ENCODE measurements around the gene CFAP97.
"Not testable (repeated sequence)": the region's sequence is repeated elsewhere in the genome, so short reads cannot be mapped to it uniquely, and the experiment has no call there.

The CFAP97 gene

DNA sequence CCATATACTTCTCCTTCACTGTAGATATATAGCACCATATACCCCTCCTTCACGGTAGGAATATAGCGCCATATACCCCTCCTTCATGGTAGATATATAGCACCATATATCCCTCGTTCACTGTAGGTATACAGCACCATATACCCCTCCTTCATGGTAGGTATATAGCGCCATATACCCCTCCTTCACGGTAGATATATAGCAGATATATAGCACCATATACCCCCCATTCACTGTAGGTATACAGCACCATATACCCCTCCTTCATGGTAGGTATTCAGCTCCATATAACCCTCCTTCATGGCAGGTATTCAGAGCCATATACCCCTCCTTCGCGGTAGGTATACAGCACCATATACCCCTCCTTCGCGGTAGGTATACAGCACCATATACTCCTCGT, 18.1 kb upstream of the CFAP97 start:
- no peak for DNase-seq

DNA sequence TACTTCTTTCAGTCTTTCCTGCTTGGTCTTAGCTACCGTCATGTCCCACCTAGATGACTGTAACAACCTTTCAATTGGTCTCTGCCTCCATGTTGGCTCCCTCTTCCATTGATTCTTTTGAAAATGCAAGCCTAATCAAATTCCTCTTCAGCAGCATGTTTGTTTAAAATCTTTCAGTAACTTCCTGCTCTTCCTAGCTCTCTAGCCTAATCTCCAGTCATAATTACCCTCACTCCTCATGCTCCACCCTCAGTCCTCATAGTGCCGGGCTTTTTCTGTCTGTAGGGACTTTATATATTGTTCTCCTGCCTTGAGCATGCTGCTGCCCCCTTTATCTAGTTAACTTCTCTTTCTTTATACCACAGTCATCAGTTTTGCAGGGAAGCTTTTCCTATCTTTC, 17.7 kb upstream of the CFAP97 start:
- DNase-seq, result no peak

DNA sequence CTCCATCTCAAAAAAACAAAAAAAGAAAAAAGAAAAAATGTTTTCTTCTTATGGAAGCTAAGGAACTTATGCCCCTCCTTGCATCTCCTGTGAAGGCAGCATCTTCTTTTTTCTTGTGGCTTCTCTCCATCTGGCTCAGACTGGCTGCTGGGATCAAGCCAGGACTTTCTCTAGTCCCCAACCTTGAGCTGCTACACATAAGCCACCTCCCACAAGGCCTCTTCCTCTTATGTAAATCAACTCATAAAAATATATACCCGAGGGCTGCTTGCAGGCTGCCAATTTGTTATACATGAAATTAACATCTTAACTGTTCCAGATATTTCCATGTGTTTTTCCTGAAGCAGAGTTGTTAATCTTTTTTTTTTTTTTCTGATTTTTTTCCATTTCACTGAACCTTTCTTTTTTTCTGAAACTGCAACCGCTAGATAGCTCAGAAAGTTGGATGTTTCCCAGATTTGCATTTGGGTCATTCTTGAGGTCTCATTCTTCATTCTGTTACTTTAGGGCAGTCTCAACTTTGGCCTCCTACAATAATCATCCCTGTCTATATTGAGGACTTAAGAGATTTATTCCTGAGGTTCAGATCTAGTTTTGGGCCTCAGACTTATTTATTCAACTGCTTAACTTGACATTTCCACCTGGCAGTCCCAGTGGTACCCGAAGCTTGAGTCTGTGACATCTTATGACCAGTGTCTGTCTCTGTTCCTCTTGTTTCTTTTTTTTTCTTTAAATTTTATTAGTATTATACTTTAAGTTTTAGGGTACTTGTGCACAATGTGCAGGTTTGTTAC, 15.9 kb upstream of the CFAP97 start:
- DNase-seq, result no peak

DNA sequence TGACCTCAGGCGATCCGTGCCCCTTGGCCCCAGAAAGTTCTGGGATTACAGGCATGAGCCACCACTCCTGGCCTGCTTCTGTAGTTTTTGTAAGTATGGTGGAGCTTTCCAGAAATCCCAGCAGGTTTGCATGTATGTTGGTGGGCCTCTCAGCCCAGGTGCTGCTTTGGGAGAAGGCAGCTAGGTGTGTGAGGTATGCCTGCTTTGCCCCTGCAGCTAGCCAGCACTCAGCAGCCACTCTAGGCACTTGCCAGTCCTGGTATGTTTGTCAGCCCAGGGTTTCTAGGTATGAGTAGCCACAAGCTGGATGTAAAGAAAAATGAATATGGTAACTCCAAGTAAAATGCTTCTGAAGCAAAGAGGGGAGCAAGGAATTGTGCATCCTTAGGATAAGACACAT, 14.5 kb upstream of the CFAP97 start:
- no peak for DNase-seq

DNA sequence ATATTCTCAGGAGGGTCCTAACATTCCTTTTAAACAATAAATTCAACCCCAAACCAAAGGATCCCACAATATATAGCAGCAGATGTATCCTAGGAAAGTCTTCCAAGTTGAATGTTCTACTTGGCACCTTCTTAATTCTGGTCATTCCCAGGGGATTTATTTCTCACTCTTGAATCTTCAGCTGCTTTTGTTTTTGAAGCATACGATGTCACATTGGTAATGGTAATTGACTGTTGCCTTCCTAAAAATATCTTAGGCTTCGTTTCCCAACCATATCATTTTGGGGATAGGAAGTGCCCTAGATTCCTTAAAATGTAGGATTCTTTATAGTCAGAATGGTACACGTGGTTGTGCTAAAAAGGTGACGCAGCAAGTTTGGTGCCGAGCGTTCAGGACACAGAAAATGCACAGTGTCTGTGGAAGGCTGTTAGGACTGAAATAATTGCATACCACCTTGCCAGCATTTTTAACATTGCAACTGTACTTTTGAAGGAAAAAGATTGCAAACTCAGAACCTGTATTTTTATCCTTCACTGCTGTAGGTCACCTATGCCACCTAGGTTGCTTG, 13.7 kb upstream of the CFAP97 start:
- no peak for DNase-seq

DNA sequence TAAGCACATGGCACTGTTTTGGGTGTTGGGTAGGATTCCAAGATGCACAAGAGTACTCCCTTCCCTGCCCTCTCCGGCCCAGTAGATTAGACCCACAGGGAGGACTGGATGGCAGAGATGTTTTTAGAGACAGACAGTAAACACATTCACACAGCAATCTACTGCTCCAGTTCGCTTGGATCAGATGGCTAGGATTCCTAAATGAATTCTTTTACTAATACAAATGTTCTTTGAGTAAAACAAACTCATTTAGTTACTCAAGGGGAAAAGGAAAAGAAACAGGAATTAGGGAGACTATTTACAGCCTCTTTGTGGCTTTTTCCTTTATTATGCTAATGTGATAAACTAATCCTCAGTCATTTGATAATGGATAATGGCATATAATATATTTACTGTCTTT, 11.5 kb upstream of the CFAP97 start:
- no peak for DNase-seq

DNA sequence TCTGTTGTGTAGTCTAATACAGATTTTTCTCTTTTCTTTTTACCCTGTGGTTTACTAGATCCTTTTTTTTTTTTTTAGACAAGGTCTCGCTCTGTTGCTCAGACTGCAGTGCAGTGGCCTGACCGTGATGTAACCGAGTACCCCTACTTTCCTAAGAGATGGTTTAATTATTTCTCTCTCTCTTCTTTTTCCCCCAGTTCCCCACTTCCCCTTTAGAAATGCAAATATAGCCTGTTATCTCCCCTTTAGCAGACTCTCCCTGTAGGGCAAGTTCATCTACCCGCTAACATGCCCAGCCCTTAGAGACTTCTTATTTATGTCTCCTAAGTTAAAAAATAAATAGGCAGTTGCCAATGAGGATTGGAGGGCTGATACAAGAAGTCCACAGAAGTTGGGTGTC, 10.1 kb upstream of the CFAP97 start:
- no peak for DNase-seq

DNA sequence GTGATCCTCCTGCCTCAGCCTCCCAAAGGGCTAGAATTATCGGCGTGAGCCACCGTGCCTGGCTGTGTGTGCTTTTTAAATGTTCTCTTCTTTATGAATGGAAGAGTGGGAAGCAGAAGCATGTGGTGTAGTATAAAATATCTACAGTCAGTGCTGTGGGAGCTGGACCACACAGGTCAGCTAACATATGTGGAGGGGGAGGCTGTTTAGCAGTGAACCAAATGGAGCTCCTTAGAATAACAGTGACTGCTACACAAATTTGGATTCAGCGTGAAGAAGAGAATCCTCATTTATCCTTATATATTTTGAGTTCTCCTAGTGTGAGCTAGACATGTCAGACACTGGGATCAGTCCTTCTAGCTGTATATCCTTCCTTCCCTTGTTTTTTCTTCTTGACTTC, 8.8 kb upstream of the CFAP97 start:
- DNase-seq, result no peak

DNA sequence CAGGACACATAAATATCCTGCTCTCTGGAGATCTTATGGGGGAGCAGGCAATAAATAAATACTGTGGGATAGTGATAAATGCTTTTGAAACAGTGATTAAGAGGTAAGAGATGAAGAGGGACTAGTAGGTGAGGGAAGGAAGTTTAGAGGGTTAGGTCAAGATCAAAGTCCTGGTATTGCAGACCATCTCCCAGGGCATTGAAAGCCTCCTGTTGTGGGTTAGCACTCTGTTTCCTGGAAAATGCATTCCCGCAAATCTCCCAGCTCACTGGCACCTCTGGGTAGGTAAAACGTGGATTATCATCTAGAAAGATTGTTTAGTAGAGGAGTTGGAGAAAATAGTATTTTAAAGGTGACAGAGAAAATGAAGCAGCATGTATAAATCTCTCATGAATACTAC, 7.8 kb upstream of the CFAP97 start:
- no peak for DNase-seq

DNA sequence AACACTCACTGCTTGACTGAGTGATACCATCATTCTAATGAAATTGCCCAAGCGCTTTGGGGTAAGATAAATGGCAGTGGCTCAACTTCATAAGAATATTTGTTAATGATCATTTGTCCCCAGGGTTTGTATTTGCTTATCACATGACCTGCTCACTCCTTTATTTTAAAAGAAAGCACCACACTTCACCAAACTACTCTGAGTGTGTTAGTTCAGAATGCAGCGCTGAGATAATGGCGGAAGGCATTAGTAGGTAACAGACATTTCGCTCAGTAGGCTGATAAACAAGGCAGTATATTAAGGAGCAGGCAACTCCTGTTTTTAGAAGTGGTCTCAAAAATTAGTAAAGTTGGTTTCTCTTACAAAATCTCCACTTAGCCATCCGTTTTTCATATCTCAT, 7.2 kb upstream of the CFAP97 start:
- no peak for DNase-seq

DNA sequence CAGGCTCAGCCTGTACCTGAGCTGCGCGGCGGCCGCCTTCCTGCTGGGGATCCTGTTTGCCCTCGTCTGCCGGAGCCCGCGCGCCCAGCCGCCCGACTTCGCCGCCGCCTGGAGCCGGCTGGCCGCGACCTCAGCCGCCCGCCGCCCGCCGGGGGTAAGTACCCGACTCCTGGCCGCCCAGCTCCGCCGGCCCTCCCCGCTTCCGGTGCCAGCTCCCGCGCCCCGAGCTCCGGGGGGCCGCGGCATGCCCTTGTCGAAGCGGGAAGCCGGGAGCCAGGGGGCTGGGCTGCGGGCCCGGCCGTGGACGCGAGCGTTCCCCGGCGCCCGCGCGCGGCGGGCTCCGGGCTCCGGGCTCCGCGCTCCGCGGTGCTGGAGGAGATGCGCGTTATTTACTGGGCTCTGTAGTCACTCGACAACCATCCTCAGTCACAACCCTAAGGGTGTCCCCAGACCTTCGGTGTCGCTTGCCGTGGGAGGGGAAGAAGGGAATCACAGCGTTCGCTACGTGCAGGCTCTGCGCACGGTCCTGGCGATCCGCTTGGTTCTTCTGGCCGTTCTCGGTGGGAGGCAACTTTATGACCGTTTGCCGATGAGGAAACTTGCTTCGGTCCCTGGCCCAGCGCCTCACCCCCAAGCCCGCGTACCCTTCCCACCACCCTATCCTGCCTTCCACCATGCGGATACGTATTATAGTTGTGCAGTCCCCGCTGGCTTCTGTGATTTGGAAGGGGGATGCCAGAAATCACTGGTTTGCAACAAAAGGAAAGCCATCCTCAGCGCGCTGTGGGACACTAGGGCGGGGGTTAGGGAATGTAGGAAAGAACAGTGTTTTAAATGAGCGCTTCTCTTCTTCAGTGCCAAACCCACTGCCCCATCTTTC, 6.5 kb upstream of the CFAP97 start:
- peak; percentile 52 for DNase-seq

DNA sequence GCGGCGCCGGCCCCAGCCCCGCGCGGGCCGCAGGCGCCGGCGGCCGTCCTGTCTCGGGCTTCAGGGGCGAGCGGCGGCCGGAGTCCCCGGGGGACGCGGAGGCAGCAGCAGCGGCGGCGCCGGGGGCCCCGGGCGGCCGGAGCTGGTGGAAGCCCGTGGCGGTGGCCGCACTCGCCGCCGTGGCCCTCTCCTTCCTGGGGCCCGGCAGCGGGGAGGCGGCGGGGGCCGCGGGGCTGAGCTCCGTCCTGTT, 6.0 kb upstream of the CFAP97 start:
- DNase-seq, result not testable (repeated sequence)

DNA sequence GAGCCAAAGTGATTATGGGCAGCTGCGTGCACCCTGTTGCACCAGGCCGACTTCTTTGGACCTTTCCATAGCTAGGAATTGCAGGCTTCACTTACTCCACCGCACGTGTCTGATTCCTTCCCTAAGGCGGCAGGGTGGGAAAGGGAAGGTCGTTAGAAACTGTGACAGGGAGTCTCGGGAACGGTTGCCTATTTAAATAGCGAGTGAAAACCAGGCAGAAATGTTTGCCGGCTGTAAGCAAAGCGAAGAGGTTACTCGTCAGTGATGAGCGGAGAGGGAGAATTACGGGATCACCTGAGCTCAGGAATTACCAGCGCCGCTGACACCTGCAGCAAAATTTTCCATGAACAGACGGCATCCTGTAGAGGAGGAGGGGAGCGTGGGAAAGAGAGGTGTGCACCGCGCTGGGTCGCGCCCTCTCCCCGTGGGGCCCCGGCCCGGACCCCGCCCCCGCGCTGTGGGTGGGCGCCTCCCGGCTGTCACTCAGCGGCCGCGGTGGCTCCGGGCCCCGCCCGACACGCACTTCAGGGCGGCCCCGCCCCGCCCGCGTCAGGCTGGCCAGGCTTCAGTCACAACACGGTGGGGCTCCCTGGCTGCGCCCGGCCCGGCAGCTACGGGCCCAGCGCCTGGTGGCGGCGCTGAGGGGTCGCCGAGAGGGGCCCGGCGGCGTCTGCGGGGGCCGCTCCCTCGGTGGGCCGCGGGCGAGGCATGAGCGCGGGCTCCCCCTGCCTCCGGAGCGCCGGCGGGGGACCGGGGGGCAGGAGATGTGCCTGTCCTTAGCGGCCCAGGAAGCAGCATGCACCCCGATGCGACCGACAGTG, 5.4 kb upstream of the CFAP97 start, which contains the start of gene SNX25:
Gene SNX25, plus strand, starts transcription at position 568 of the 821 bp plus-strand sequence. Its CDS starts 229 bp downstream, at position 797.
- peak; percentile 90 for DNase-seq

DNA sequence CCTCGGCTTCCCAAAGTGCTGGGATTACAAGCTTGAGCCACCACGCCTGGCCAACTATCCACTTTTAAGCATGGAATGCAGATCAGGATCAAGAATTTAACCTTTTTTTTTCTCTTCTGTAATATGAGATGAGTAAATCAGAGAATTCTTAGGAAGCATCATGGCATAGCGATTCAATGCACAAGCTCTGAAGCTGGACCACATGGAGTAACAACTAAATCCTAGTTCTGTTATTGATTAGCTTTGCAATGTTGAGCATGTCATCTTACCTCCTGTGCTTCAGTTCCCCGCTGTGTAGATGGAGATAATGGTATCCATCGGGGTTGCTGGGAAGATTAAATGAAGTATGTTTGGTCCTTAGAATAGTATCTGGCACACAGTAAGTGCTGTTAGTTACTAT, 3.7 kb upstream of the CFAP97 start:
- no peak for DNase-seq

DNA sequence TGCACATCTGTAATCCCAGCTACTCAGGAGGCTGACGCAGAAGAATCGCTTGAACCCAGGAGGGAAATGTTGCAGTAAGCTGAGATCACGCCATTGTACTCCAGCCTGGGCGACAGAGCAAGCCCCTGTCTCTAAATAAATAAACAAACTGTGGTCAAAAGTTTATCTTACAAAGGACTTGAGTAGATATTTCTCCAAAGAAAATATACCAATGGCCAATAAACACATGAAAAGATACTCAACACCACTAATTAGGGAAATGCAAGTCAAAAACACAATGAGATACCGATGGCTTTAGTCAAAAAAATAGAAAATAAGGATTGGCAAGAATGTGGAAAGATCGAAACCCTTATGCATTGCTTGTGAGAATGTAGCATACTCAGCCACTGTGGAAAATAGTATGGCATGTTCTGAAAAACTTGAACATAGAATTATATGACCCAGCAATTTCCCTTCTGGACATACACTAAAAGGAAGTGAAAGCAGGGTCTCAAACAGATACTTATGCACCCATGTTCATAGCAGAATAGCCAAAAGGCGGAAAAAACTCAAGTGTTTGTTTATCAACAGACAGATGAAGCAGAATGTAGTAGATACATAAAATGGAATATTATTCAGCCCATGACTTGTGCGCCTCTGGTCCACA, 2.0 kb upstream of the CFAP97 start:
- DNase-seq, result no peak

DNA sequence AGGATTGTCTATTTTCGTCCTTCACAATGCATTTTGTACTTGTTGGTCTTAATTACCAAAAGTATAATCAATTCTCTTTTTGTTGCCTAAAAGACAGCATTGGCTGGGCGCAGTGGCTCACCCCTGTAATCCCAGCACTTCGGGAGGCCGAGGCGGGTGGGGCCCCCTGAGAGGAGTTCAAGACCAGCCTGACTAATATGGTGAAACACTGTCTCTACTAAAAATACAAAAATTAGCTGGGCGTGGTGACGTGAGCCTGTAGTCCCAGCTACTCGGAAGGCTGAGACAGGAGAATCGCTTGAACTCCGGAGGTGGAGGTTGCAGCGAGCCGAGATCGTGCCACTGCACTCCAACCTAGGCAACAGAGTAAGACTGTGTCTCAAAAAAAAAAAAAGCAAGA, 1.3 kb upstream of the CFAP97 start:
- DNase-seq, result not testable (repeated sequence)

DNA sequence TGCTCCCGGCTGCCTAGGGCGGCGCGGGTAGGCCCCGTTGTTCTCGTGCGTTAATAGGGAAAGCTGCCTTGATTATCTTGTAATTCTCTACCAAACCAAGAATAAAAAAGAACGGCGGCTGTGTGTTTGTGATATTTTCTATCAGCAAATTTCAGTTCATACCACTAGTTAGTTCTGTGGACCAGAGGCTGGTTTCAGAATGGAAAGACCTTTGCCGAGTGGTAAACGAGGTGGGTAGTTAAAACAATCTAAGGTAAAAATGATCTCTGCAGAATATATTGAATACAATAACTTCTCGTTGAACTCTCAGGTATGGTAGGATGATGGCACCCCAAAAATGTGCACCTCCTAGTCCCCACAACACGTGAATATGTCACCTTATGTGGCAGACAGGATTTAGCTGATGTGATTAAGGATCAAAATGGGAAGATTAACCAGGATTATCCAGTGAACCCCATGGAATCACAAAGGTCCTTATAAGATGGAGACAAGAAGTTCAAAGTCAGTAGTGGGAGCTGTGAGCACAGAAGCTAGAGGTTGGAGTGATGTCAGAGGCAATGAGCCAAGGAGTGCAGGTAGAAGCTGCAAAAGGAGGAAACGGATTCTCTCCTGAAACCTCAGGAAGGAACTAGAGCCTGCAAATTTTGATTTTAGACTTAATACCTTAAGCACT, 574 bp upstream of the CFAP97 start:
- DNase-seq, result no peak

DNA sequence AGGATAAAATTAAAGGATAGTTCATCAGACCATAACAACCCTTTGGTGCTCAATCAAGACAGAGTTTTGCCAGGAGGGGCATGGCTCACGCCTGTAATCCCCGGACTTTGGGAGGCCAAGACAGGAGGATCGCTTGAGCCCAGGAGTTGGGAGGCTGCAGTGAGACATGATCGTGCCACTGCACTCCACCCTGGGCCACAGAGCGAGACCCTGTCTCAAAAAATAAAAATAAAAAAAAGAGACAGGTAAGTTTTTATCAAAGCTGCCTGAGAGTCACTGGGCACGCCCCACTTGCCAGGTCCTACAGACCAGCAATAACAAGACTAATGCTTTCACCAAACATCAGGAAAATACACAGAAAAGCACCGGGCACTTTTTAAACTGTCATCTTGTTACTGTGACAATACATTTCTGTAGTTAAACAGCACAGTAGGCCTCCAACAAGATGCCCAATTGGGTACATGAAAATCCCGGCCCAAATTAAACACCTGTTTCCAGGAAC, 765 bp downstream of the CFAP97 start:
- DNase-seq, result peak; percentile 16

DNA sequence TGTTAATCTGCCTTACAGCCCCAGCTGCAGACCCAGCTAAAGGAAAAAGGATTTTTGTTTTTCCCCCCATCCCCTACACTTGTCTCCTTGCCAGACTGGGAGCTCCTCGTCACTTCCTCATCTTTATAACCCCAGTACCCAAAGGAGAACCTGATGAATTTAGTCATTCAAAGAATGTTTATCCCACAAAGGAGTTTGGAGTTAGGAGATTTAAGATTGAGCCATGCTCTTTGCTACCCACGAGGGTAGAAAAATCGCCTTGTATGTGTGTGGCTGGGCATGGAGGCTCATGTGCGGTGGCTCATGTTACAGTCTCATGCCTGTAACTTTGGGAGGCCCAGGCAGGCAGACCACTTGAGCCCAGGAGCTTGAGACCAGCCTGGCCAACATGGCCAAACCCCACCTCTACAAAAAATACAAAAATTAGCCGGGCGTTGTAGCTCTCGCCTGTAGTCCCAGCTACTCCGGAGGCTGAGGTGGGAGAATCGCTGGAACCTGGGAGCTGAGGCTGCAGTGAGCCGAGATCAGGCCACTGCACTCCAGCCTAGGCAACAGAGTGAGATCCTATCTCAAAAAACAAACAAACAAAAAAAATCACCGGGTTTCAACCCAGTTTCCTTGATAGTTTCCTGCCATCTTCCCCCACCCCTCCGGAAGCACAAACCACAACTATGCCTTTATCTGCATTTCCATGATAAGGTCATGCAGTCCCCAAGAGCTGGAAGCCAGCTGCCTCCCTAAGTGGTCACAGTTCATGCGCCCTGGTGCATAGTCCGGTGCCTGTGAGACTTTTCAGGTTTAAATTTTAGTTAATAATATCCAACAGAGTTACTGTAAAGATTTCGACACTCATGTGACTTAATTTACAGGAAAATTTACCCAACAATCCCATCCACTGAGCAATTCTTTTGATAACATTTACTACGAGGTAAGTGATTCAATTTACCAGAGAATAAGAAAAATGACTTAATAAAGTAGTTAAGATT, 1.5 kb downstream of the CFAP97 start:
- peak; percentile 29 for DNase-seq

DNA sequence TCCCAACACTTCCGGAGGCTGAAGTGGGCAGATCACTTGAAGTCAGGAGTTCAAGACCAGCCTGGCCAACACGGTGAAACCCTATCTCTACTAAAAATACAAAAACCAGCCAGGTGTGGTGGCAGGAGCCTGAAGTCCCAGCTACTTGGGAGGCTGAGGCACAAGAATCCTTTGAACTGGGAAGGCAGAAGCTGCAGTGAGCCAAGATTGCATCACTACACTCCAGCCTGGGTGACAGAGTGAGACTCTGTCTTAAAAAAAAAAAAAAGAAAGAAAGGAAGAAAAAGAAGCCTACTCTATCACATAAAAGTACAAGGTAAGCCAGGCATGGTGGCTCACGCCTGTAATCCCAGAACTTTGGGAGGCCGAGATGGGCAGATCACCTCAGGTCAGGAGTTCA, 5.6 kb downstream of the CFAP97 start:
- DNase-seq, result not testable (repeated sequence)

DNA sequence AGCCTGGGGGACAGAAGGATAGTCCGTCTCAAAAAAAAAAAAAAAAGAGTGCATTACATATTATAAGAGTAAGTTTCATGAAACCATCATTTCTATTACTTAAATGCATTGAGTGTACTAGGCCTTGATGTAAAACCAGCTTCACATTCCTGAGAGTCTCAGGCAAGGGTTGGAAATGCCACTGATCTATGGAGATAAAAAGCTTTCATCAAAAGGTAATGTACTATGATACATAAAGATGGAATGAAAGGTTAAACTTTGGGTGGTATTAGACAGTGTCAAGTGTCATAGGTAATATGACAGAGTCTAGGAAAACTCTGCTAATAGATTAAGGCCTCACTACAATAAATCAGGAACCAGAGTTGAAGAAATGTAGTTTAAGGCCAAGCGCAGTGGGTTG, 7.4 kb downstream of the CFAP97 start:
- DNase-seq, result no peak

Data from activated naive CD4-positive, alpha-beta T cell treated with Interleukin-2 at 50 U/mL for 16 hours (primary cell).